Right lobe of liver (tissue), 6 donors: ENCODE measurements around the gene DIO3. TPM values are rescaled to one million over a fixed set of nuclear protein-coding genes. Genes with fewer than 3 reads are reported as not detected.

Source experiments
- ATAC-seq, 4 donors: fragments of 200-7000 bp; cut with Tn5 transposase; one replicate each; pipeline ENCODE4 v1.9.1; 2020; ENCODE audit warnings: mild to moderate bottlenecking in 4 of 4, moderate library complexity in 4 of 4
- DNase-seq, 3 donors: peaks; one replicate each; pipeline ENCODE4 v3.0.0-alpha.2; 2020
- H3K27ac ChIP-seq, 3 donors: fragments of 200-600 bp; one replicate each; pipeline ENCODE4 v1.8.0; 2022
- H3K27me3 ChIP-seq, 2 donors: fragments of 200-600 bp; one replicate each; pipeline ENCODE4 v1.8.0; 2022
- H3K36me3 ChIP-seq, 4 donors: fragments of 200-600 bp; sonication (generic) in 1 of 4; one replicate each; pipeline versions ENCODE4 v1.5.1 to v1.8.0; 2017 to 2022; ENCODE audit warnings: control low read depth in 1 of 4
- H3K4me1 ChIP-seq, 4 donors: fragments of 200-600 bp; sonication (generic) in 1 of 4; one replicate each; pipeline versions ENCODE4 v1.5.1 to v1.8.0; 2017 to 2022; ENCODE audit warnings: control low read depth in 1 of 4
- H3K4me3 ChIP-seq, 3 donors: fragments of 200-600 bp; one replicate each; pipeline ENCODE4 v1.8.0; 2022
- H3K9me3 ChIP-seq, 4 donors: fragments of 200-600 bp; sonication (generic) in 1 of 4; one replicate each; pipeline versions ENCODE4 v1.5.1 to v1.8.0; 2017 to 2022; ENCODE audit warnings: control low read depth in 1 of 4
- POLR2A ChIP-seq: fragments of 450-650 bp; IDR thresholded peaks from one replicate; pipeline ENCODE4 v1.6.1; 2017; ENCODE audit warnings: antibody characterized with exemption, mild to moderate bottlenecking
- WGBS: methylation state at CpG from one replicate; pipeline ENCODE4 v1.1.6; 2018; ENCODE audit warnings: low coverage, low lambda C conversion rate; ENCODE audit not compliant: insufficient coverage; ENCODE audit errors: missing lambda C conversion rate; 5-methylcytosine and 5-hydroxymethylcytosine counted together
- intact Hi-C, 2 donors: fragments of 100-400 bp; cut with DNase I; formaldehyde crosslinking; loops; one replicate each; pipeline versions ENCODE4 v1.11.2 to v1.14.1; 2022
- total RNA-seq, 6 experiments: library from RNA; depleted of rRNA in 2 of 6; stranded (reverse); fragments of >200 nt in 2 of 6; fragmentation: NEBNext Ultra II Directional in 3 of 6; extraction: Animal tissue kit (Norgen Biotek cat#: 25700) in 3 of 6; gene quantifications; one replicate each; pipeline versions ENCODE4 v1.1.0 to v1.2.4, GENCODE V29; 2016 to 2023
- TF ChIP-seq, protein P1 (sequence below), 4 donors: fragments of 200-600 bp in 3 of 4; fragments of 450-650 bp in 1 of 4; IDR thresholded peaks; one replicate each; pipeline versions ENCODE4 v1.5.1 to v1.8.0; 2016 to 2022; ENCODE audit warnings: antibody characterized with exemption in 4 of 4, mild to moderate bottlenecking in 2 of 4
- donor health status: DM: no; HTN: yes; CAD: no.
- donor health status: DM: no; HTN: no; CAD: no.
- donor health status: DM: no; HTN: no; CAD: no.
- donor health status: DM: no; HTN: yes; CAD: no.
- donor health status: DM: no; HTN: yes; CAD: no.

The DIO3 gene
- total RNA-seq, 6 experiments from 2014 or later, result 0.39 to 6.4 TPM; not detected in 4

DNA sequence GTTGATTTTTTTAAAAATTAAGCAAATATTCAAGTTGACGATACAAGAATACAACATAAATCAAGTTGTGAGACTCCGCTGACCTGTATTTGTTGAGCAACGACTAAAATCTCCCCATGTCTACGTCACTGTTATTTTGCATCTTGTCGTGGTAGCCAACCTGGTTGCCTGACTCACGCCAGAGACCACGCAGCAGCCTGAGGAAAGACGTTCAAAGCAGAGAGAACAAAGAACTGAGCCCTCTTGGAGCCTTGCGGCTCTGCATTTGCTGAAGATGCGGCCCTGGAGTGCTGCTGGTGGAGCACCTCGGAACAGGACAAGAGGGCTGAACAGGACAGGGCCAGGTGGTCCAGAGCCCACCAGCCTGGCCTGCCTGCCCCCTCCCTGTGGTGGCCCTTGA lies 21.4 kb upstream of the DIO3 start:
- Histone ChIP-seq H3K4me1 (no peaks in the 10 kb centered on the region), H3K4me3 (no peak overlapping the region), H3K27me3 (no peaks in the 10 kb centered on the region), H3K36me3 (no peaks in the 10 kb centered on the region), H3K27ac (no peak overlapping the region), H3K9me3 (no peaks in the 10 kb centered on the region)
- intact Hi-C loops, result no loop called here
- ATAC-seq (no peak), DNase-seq (no peak)
- WGBS, result 97% methylated on average over 11 of the region's 11 CpGs
- TF ChIP-seq, protein P1, sequence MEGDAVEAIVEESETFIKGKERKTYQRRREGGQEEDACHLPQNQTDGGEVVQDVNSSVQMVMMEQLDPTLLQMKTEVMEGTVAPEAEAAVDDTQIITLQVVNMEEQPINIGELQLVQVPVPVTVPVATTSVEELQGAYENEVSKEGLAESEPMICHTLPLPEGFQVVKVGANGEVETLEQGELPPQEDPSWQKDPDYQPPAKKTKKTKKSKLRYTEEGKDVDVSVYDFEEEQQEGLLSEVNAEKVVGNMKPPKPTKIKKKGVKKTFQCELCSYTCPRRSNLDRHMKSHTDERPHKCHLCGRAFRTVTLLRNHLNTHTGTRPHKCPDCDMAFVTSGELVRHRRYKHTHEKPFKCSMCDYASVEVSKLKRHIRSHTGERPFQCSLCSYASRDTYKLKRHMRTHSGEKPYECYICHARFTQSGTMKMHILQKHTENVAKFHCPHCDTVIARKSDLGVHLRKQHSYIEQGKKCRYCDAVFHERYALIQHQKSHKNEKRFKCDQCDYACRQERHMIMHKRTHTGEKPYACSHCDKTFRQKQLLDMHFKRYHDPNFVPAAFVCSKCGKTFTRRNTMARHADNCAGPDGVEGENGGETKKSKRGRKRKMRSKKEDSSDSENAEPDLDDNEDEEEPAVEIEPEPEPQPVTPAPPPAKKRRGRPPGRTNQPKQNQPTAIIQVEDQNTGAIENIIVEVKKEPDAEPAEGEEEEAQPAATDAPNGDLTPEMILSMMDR (IDR thresholded peaks at IDR 0.05), result no peak
- no peak for TF ChIP-seq POLR2A

GRCh38 chr14:101540481-101541462 lies 20.5 kb upstream of the DIO3 start:
- TF ChIP-seq, protein P1 (IDR thresholded peaks at IDR 0.05), result no peak
- TF ChIP-seq POLR2A, result no peak
- no peaks in the 10 kb centered on the region for H3K4me1 ChIP-seq
- DNase-seq (peak in 1 of 3 donors; percentile 44), ATAC-seq (no peak)
- intact Hi-C loops, result no loop called here
- 89% methylated on average over 4 of the region's 22 CpGs for WGBS
- H3K9me3 ChIP-seq, result no peaks in the 10 kb centered on the region
- no peak overlapping the region for H3K4me3 ChIP-seq
- no peaks in the 10 kb centered on the region for H3K27me3 ChIP-seq
- no peak overlapping the region for H3K27ac ChIP-seq
- no peaks in the 10 kb centered on the region for H3K36me3 ChIP-seq

GRCh38 chr14:101542391-101542790 lies 18.9 kb upstream of the DIO3 start:
- Histone ChIP-seq H3K27me3 (no peaks in the 10 kb centered on the region), H3K9me3 (no peaks in the 10 kb centered on the region), H3K36me3 (no peaks in the 10 kb centered on the region), H3K4me3 (no peak overlapping the region), H3K27ac (no peak overlapping the region), H3K4me1 (no peaks in the 10 kb centered on the region)
- 89% methylated on average over 9 of the region's 9 CpGs for WGBS
- DNase-seq (no peak), ATAC-seq (no peak)
- TF ChIP-seq, protein P1 (IDR thresholded peaks at IDR 0.05), result no peak
- TF ChIP-seq POLR2A, result no peak
- intact Hi-C loops, result no loop called here

- H3K4me3 ChIP-seq, result no peak overlapping the region
- ATAC-seq (no peak), DNase-seq (no peak)
- intact Hi-C loops, result no loop called here
- H3K27me3 ChIP-seq, result no peaks in the 10 kb centered on the region
- no peaks in the 10 kb centered on the region for H3K36me3 ChIP-seq
- H3K4me1 ChIP-seq, result no peaks in the 10 kb centered on the region
- TF ChIP-seq POLR2A, result no peak
- TF ChIP-seq, protein P1 (IDR thresholded peaks at IDR 0.05), result no peak
- no peak overlapping the region for H3K27ac ChIP-seq
- no peaks in the 10 kb centered on the region for H3K9me3 ChIP-seq
- WGBS, result 89% methylated on average over 12 of the region's 16 CpGs
These were observed 17.5 kb upstream of the DIO3 start for GRCh38 chr14:101543814-101544213.
